CD14-positive monocyte (primary cell): ENCODE results near the gene TEX11. TPM values are rescaled to one million over a fixed set of nuclear protein-coding genes. Genes with fewer than 3 reads are reported as not detected.

Experiments
- DNase-seq, 3 donors: peaks; one replicate each; pipeline ENCODE4 v3.0.0-alpha.2; 2011 to 2022
- H2AFZ ChIP-seq: 2 replicates; pipeline ENCODE4 v1.6.0; 2012; ENCODE audit warnings: mild to moderate bottlenecking, low read depth, low read length, inconsistent platforms; ENCODE audit not compliant: insufficient read depth, poor library complexity, severe bottlenecking
- H3K27ac ChIP-seq, 2 donors: 1 replicate in 1 of 2; 2 replicates in 1 of 2; pipeline ENCODE4 v1.5.1; 2012 to 2013; ENCODE audit warnings: low read length in 2 of 2, control low read depth in 1 of 2, inconsistent platforms in 1 of 2, low read depth in 1 of 2, mild to moderate bottlenecking in 1 of 2
- H3K27me3 ChIP-seq, 2 donors: one replicate each; pipeline versions ENCODE4 v1.6.0 to v1.6.1; 2011 to 2013; ENCODE audit warnings: low read length in 2 of 2; ENCODE audit not compliant: control insufficient read depth in 2 of 2, insufficient read depth in 2 of 2
- H3K36me3 ChIP-seq, 2 donors: replicated peaks in 1 of 2; 1 replicate in 1 of 2; 2 replicates in 1 of 2; pipeline versions ENCODE4 v1.5.1 to v1.6.1; 2012 to 2013; ENCODE audit warnings: low read length in 2 of 2, control low read depth in 1 of 2, inconsistent platforms in 1 of 2, mild to moderate bottlenecking in 1 of 2; ENCODE audit not compliant: insufficient read depth in 2 of 2, control insufficient read depth in 1 of 2
- H3K4me1 ChIP-seq, 2 donors: 1 replicate in 1 of 2; 2 replicates in 1 of 2; pipeline versions ENCODE4 v1.5.1 to v1.6.1; 2012 to 2013; ENCODE audit warnings: low read length in 2 of 2, control low read depth in 1 of 2, inconsistent platforms in 1 of 2, mild to moderate bottlenecking in 1 of 2, moderate library complexity in 1 of 2; ENCODE audit not compliant: insufficient read depth in 2 of 2, control insufficient read depth in 1 of 2
- H3K4me2 ChIP-seq: replicated peaks from 2 replicates; pipeline ENCODE3; 2012; ENCODE audit warnings: low read length, moderate library complexity, mild to moderate bottlenecking; ENCODE audit not compliant: poor library complexity, severe bottlenecking; ENCODE audit errors: extremely low read depth
- H3K4me3 ChIP-seq, 3 experiments: fragments of 200-600 bp in 1 of 3; sonication (generic) in 1 of 3; replicated peaks in 1 of 3; 1 replicate in 2 of 3; 2 replicates in 1 of 3; pipeline ENCODE4 v1.5.1; 2011 to 2013; ENCODE audit warnings: low read length in 3 of 3, mild to moderate bottlenecking in 3 of 3, control low read depth in 2 of 3, low read depth in 2 of 3, inconsistent platforms in 1 of 3, moderate library complexity in 1 of 3
- H3K79me2 ChIP-seq: 2 replicates; pipeline ENCODE4 v1.6.0; 2012; ENCODE audit warnings: mild to moderate bottlenecking, control low read depth, inconsistent platforms, low read length, moderate library complexity; ENCODE audit not compliant: insufficient read depth
- H3K9ac ChIP-seq: 2 replicates; pipeline ENCODE4 v1.6.0; 2017; ENCODE audit warnings: low read length, mild to moderate bottlenecking; ENCODE audit not compliant: insufficient read depth, poor library complexity, severe bottlenecking
- H3K9me3 ChIP-seq, 2 donors: replicated peaks in 1 of 2; 1 replicate in 1 of 2; 2 replicates in 1 of 2; pipeline versions ENCODE4 v1.5.1 to v1.6.1; 2012 to 2013; ENCODE audit warnings: low read length in 2 of 2, control low read depth in 1 of 2; ENCODE audit not compliant: control insufficient read depth in 1 of 2, insufficient read depth in 1 of 2
- H4K20me1 ChIP-seq: 2 replicates; pipeline ENCODE4 v1.6.0; 2012; ENCODE audit warnings: mild to moderate bottlenecking, low read length, control low read depth, moderate library complexity; ENCODE audit not compliant: insufficient read depth
- H3K27ac Mint-ChIP-seq, 7 donors: one replicate each; pipeline ENCODE4 v1.8.0; 2020; ENCODE audit warnings: mild to moderate bottlenecking in 7 of 7, mixed read lengths in 7 of 7, moderate library complexity in 6 of 7, inconsistent platforms in 2 of 7
- H3K27me3 Mint-ChIP-seq, 3 donors: one replicate each; pipeline ENCODE4 v1.8.0; 2021 to 2022; ENCODE audit warnings: low read depth in 3 of 3, mild to moderate bottlenecking in 3 of 3, mixed read lengths in 3 of 3, moderate library complexity in 3 of 3, inconsistent platforms in 1 of 3
- H3K36me3 Mint-ChIP-seq, 2 donors: one replicate each; pipeline ENCODE4 v1.8.0; 2020; ENCODE audit warnings: mixed read lengths in 2 of 2, inconsistent platforms in 1 of 2, mild to moderate bottlenecking in 1 of 2
- H3K4me1 Mint-ChIP-seq: one replicate; pipeline ENCODE4 v1.8.0; 2020; ENCODE audit warnings: mild to moderate bottlenecking, mixed read lengths
- H3K4me3 Mint-ChIP-seq, 2 donors: one replicate each; pipeline ENCODE4 v1.8.0; 2020; ENCODE audit warnings: mild to moderate bottlenecking in 2 of 2, mixed read lengths in 2 of 2, moderate library complexity in 1 of 2
- H3K9me3 Mint-ChIP-seq, 7 donors: one replicate each; pipeline ENCODE4 v1.8.0; 2020 to 2022; ENCODE audit warnings: mixed read lengths in 7 of 7, mild to moderate bottlenecking in 6 of 7, moderate library complexity in 6 of 7, inconsistent platforms in 2 of 7
- CTCF ChIP-seq: fragments of 200-600 bp; IDR thresholded peaks from one replicate; pipeline ENCODE4 v1.8.0; 2022; ENCODE audit warnings: antibody characterized with exemption, mild to moderate bottlenecking
- WGBS: methylation state at CpG from one replicate; pipeline ENCODE4 v1.1.5; 2013; ENCODE audit warnings: missing lambda C conversion rate; ENCODE audit not compliant: insufficient coverage; 5-methylcytosine and 5-hydroxymethylcytosine counted together
- intact Hi-C, 2 donors: fragments of 100-400 bp; cut with micrococcal nuclease; formaldehyde crosslinking; loops; one replicate each; pipeline versions ENCODE4 v1.15.0 to v1.15.1; 2023
- polyA plus RNA-seq, 3 donors: library from polyadenylated mRNA; depleted of rRNA in 1 of 3; unstranded in 2 of 3; stranded (reverse) in 1 of 3; fragments of 300-500 nt in 2 of 3; fragments of >200 nt in 1 of 3; fragmentation: Illumina TruSeq in 2 of 3; gene quantifications; 1 replicate in 2 of 3; 2 replicates in 1 of 3; pipeline ENCODE4 v1.2.3, GENCODE V29; 2012 to 2021

Gene TEX11
- polyA plus RNA-seq, 3 donors, result not detected

GRCh38 chrX:70504772-70505450, 403.6 kb downstream of the TEX11 start:
- Histone ChIP-seq H3K36me3 (no peaks in the 10 kb centered on the region), H2AFZ (no peak overlapping the region), H3K4me2 (no peak overlapping the region), H3K4me3 (no peak overlapping the region), H4K20me1 (no peaks in the 10 kb centered on the region), H3K27me3 (no peaks in the 10 kb centered on the region), H3K4me1 (no peaks in the 10 kb centered on the region), H3K27ac (no peak overlapping the region), H3K9me3 (no peaks in the 10 kb centered on the region), H3K9ac (no peak overlapping the region), H3K79me2 (no peaks in the 10 kb centered on the region)
- intact Hi-C loops, result no loop called here
- no peak for TF ChIP-seq CTCF
- no peak overlapping the region for H3K4me3 Mint-ChIP-seq
- H3K4me1 Mint-ChIP-seq, result peaks cover 1% of the 10 kb centered on the region
- peaks cover 0 to 3% (median 0%) of the 10 kb centered on the region in 7 donors for H3K9me3 Mint-ChIP-seq
- H3K27me3 Mint-ChIP-seq, result peaks cover 0 to 16% (median 0%) of the 10 kb centered on the region in 3 donors
- 72% methylated on average over 3 of the region's 6 CpGs for WGBS
- no peak for DNase-seq
- no peak overlapping the region for H3K27ac Mint-ChIP-seq
- no peaks in the 10 kb centered on the region for H3K36me3 Mint-ChIP-seq

GRCh38 chrX:70500826-70501225, 407.7 kb downstream of the TEX11 start:
- Histone ChIP-seq H3K27ac (no peak overlapping the region), H2AFZ (no peak overlapping the region), H4K20me1 (no peaks in the 10 kb centered on the region), H3K4me3 (no peak overlapping the region), H3K79me2 (no peaks in the 10 kb centered on the region), H3K4me2 (no peak overlapping the region), H3K36me3 (no peaks in the 10 kb centered on the region), H3K9me3 (no peaks in the 10 kb centered on the region), H3K27me3 (no peaks in the 10 kb centered on the region), H3K4me1 (no peaks in the 10 kb centered on the region), H3K9ac (no peak overlapping the region)
- Mint-ChIP-seq H3K27ac (no peak overlapping the region), H3K4me3 (no peak overlapping the region), H3K36me3 (no peaks in the 10 kb centered on the region), H3K27me3 (peaks cover 0 to 6% (median 2%) of the 10 kb centered on the region in 3 donors), H3K4me1 (no peaks in the 10 kb centered on the region), H3K9me3 (no peaks in the 10 kb centered on the region)
- WGBS, result no CpG with 5 or more reads among the region's 4 CpGs
- no peak for TF ChIP-seq CTCF
- DNase-seq, result no peak
- intact Hi-C loops, result no loop called here
